Measurements from ENCODE around the gene PIH1D1.

DNA sequence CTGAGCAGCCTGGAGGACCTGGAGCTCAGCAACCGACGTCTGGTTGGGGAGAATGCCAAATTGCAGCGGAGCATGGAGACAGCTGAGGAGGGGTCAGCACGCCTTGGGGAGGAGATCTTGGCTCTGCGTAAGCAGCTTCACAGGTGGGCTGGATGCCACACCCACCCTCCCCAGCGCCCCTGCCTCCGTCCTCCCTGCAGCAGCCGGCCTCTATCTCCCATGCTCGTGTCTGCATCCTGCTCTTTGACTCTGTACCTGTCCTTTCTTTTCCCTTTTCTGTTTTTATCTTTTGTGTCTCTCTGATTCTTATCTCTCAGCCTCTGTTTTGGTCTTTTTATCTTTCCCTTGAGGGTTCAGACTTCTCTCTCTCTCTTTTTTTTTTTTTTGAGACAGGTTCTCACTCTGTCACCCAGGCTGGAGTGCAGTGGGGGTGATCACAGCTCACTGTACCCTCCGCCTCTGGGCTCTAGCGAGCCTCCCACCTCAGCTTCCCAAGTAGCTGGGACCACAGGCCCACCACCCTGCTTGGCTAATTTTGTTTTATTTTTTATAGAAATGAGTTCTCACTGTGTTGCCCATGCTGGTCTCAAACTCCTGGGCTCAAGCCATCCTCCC is 53.5 kb downstream of the PIH1D1 start:
- TF ChIP-seq CTCF (IDR thresholded peaks at IDR 0.05; ENCODE audit: low read depth, low read length, poor library complexity, severe bottlenecking) (no peak), EZH2phosphoT487 (IDR thresholded peaks at IDR 0.05; ENCODE audit: borderline replicate concordance, low read length) (no peak)
